ENCODE measurements around the gene TARS1.

DNA sequence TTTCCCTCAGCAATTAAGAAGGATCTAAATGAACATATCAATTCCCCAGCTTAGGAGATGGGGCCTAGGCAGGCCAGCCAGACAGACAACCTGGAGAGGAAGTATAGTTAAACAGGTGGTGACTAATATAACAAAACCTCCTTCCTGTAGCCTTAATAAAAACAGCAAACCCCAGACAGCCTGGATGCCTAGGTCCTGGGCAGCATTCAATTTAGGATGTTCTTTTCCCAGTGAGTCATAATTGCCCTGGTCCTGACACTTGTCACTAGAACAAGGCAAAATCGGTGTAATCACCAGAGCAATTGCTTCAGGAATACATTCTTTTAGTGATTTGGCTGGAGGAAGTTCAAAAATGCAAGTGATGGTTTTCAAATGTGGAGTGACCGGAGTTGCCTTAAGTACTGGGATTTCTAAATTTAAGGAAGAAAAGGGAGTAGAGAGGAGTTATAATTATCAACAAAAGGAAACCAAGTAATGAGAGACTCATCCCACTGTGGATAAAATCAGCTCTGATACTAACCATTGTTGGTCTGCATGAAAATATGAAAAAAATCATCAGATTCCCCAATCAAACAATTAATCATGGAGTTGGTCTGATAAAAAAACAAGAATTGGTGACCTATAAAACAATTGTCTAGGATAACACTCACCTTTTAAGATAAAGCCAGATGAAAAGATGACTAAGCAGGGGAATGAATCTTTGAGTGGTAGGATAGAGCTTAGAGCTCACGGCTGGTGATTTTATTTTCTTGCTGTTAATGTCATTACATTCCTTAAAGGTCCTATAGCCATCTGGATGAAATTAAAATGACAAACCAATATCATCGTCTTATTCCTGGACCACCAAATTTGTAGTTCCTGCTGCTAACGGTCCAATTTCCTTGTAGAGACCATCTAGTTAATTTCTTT, 39.0 kb upstream of the TARS1 start:
- TF ChIP-seq, protein P1, sequence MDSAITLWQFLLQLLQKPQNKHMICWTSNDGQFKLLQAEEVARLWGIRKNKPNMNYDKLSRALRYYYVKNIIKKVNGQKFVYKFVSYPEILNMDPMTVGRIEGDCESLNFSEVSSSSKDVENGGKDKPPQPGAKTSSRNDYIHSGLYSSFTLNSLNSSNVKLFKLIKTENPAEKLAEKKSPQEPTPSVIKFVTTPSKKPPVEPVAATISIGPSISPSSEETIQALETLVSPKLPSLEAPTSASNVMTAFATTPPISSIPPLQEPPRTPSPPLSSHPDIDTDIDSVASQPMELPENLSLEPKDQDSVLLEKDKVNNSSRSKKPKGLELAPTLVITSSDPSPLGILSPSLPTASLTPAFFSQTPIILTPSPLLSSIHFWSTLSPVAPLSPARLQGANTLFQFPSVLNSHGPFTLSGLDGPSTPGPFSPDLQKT (IDR thresholded peaks at IDR 0.05; ENCODE audit: borderline replicate concordance, low read depth, low read length): no peak
- no peak for TF ChIP-seq YY1 (tag by site-specific recombination; IDR thresholded peaks at IDR 0.05)
- no peak for TF ChIP-seq ZNF785 (tag by site-specific recombination; IDR thresholded peaks at IDR 0.05)
- TF ChIP-seq, protein P2, sequence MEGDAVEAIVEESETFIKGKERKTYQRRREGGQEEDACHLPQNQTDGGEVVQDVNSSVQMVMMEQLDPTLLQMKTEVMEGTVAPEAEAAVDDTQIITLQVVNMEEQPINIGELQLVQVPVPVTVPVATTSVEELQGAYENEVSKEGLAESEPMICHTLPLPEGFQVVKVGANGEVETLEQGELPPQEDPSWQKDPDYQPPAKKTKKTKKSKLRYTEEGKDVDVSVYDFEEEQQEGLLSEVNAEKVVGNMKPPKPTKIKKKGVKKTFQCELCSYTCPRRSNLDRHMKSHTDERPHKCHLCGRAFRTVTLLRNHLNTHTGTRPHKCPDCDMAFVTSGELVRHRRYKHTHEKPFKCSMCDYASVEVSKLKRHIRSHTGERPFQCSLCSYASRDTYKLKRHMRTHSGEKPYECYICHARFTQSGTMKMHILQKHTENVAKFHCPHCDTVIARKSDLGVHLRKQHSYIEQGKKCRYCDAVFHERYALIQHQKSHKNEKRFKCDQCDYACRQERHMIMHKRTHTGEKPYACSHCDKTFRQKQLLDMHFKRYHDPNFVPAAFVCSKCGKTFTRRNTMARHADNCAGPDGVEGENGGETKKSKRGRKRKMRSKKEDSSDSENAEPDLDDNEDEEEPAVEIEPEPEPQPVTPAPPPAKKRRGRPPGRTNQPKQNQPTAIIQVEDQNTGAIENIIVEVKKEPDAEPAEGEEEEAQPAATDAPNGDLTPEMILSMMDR (tag by site-specific recombination; IDR thresholded peaks at IDR 0.05): no peak
- TF ChIP-seq ZNF624 (tag by site-specific recombination; IDR thresholded peaks at IDR 0.05): no peak
- TF ChIP-seq ZNF138 (tag by site-specific recombination; IDR thresholded peaks at IDR 0.05; ENCODE audit: borderline replicate concordance): no peak
- no peak for TF ChIP-seq RBAK (tag by site-specific recombination; IDR thresholded peaks at IDR 0.05)
- no peak for TF ChIP-seq MYNN (tag by site-specific recombination; IDR thresholded peaks at IDR 0.05; ENCODE audit: borderline replicate concordance)
- TF ChIP-seq, protein P3, sequence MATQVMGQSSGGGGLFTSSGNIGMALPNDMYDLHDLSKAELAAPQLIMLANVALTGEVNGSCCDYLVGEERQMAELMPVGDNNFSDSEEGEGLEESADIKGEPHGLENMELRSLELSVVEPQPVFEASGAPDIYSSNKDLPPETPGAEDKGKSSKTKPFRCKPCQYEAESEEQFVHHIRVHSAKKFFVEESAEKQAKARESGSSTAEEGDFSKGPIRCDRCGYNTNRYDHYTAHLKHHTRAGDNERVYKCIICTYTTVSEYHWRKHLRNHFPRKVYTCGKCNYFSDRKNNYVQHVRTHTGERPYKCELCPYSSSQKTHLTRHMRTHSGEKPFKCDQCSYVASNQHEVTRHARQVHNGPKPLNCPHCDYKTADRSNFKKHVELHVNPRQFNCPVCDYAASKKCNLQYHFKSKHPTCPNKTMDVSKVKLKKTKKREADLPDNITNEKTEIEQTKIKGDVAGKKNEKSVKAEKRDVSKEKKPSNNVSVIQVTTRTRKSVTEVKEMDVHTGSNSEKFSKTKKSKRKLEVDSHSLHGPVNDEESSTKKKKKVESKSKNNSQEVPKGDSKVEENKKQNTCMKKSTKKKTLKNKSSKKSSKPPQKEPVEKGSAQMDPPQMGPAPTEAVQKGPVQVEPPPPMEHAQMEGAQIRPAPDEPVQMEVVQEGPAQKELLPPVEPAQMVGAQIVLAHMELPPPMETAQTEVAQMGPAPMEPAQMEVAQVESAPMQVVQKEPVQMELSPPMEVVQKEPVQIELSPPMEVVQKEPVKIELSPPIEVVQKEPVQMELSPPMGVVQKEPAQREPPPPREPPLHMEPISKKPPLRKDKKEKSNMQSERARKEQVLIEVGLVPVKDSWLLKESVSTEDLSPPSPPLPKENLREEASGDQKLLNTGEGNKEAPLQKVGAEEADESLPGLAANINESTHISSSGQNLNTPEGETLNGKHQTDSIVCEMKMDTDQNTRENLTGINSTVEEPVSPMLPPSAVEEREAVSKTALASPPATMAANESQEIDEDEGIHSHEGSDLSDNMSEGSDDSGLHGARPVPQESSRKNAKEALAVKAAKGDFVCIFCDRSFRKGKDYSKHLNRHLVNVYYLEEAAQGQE (tag by site-specific recombination; IDR thresholded peaks at IDR 0.05): no peak
- no peak for TF ChIP-seq ZNF423 (tag by site-specific recombination; IDR thresholded peaks at IDR 0.05)
